Measurements from ENCODE around the gene SPOPL.

- TF ChIP-seq CTCF (IDR thresholded peaks at IDR 0.05) (no peak), USF2 (IDR thresholded peaks at IDR 0.05; ENCODE audit: borderline replicate concordance, low read depth, low read length) (no peak), EZH2phosphoT487 (IDR thresholded peaks at IDR 0.05; ENCODE audit: borderline replicate concordance, low read depth) (no peak), TAF1 (IDR thresholded peaks at IDR 0.05; ENCODE audit: borderline replicate concordance, low read depth, low read length) (no peak), POLR2AphosphoS5 (IDR thresholded peaks at IDR 0.05; ENCODE audit: low read depth, low read length) (no peak), GATA2 (CRISPR knock-in tag; IDR thresholded peaks at IDR 0.05) (no peak), GABPA (IDR thresholded peaks at IDR 0.05; ENCODE audit: low read depth) (no peak), EP300 (IDR thresholded peaks at IDR 0.05; ENCODE audit: borderline replicate concordance in 1 of 2, low read depth in 1 of 2, low read length in 1 of 2) (no peak)
- TF ChIP-seq, protein P1, sequence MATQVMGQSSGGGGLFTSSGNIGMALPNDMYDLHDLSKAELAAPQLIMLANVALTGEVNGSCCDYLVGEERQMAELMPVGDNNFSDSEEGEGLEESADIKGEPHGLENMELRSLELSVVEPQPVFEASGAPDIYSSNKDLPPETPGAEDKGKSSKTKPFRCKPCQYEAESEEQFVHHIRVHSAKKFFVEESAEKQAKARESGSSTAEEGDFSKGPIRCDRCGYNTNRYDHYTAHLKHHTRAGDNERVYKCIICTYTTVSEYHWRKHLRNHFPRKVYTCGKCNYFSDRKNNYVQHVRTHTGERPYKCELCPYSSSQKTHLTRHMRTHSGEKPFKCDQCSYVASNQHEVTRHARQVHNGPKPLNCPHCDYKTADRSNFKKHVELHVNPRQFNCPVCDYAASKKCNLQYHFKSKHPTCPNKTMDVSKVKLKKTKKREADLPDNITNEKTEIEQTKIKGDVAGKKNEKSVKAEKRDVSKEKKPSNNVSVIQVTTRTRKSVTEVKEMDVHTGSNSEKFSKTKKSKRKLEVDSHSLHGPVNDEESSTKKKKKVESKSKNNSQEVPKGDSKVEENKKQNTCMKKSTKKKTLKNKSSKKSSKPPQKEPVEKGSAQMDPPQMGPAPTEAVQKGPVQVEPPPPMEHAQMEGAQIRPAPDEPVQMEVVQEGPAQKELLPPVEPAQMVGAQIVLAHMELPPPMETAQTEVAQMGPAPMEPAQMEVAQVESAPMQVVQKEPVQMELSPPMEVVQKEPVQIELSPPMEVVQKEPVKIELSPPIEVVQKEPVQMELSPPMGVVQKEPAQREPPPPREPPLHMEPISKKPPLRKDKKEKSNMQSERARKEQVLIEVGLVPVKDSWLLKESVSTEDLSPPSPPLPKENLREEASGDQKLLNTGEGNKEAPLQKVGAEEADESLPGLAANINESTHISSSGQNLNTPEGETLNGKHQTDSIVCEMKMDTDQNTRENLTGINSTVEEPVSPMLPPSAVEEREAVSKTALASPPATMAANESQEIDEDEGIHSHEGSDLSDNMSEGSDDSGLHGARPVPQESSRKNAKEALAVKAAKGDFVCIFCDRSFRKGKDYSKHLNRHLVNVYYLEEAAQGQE (IDR thresholded peaks at IDR 0.05; ENCODE audit: low read depth, low read length), result no peak
Measured at GRCh38 chr2:138554123-138554522, 52.6 kb downstream of the SPOPL start.

All from SK-N-SH (cell line).